Measurements from ENCODE around the gene SLC2A3.

DNA sequence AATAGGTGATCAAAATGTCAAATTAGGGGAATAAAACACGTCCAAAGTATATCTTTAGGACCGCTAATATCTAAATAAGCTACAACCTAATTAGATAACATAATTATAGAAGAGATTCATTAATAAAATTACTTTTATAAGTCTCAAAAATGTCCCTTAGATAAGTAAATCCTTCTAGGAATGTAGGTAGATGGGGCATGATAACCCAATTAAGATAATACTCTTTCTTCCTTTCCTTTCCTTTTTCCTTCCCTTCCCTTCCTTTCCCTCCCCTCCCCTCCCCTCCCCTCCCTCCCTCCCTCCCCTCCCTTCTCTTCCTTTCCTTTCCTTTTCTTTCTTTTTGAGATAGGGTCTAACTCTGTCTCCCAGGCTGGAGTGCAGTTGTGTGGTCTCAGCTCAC is 11.0 kb upstream of the SLC2A3 start:
- TF ChIP-seq POLR2AphosphoS5 (IDR thresholded peaks at IDR 0.05; ENCODE audit: low read depth) = no peak
- TF ChIP-seq, protein P1, sequence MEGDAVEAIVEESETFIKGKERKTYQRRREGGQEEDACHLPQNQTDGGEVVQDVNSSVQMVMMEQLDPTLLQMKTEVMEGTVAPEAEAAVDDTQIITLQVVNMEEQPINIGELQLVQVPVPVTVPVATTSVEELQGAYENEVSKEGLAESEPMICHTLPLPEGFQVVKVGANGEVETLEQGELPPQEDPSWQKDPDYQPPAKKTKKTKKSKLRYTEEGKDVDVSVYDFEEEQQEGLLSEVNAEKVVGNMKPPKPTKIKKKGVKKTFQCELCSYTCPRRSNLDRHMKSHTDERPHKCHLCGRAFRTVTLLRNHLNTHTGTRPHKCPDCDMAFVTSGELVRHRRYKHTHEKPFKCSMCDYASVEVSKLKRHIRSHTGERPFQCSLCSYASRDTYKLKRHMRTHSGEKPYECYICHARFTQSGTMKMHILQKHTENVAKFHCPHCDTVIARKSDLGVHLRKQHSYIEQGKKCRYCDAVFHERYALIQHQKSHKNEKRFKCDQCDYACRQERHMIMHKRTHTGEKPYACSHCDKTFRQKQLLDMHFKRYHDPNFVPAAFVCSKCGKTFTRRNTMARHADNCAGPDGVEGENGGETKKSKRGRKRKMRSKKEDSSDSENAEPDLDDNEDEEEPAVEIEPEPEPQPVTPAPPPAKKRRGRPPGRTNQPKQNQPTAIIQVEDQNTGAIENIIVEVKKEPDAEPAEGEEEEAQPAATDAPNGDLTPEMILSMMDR (IDR thresholded peaks at IDR 0.05; ENCODE audit: insufficient read depth, low read length) = no peak
- TF ChIP-seq, protein P2, sequence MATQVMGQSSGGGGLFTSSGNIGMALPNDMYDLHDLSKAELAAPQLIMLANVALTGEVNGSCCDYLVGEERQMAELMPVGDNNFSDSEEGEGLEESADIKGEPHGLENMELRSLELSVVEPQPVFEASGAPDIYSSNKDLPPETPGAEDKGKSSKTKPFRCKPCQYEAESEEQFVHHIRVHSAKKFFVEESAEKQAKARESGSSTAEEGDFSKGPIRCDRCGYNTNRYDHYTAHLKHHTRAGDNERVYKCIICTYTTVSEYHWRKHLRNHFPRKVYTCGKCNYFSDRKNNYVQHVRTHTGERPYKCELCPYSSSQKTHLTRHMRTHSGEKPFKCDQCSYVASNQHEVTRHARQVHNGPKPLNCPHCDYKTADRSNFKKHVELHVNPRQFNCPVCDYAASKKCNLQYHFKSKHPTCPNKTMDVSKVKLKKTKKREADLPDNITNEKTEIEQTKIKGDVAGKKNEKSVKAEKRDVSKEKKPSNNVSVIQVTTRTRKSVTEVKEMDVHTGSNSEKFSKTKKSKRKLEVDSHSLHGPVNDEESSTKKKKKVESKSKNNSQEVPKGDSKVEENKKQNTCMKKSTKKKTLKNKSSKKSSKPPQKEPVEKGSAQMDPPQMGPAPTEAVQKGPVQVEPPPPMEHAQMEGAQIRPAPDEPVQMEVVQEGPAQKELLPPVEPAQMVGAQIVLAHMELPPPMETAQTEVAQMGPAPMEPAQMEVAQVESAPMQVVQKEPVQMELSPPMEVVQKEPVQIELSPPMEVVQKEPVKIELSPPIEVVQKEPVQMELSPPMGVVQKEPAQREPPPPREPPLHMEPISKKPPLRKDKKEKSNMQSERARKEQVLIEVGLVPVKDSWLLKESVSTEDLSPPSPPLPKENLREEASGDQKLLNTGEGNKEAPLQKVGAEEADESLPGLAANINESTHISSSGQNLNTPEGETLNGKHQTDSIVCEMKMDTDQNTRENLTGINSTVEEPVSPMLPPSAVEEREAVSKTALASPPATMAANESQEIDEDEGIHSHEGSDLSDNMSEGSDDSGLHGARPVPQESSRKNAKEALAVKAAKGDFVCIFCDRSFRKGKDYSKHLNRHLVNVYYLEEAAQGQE (IDR thresholded peaks at IDR 0.05; ENCODE audit: insufficient replicate concordance, low read depth) = no peak

Measured in HL-60 (cell line).